H1 (cell line): ENCODE measurements around the gene NTRK1.

Source experiments
- CTBP2 ChIP-seq: IDR thresholded peaks from 2 replicates; pipeline ENCODE4 v1.7.0; 2011; ENCODE audit warnings: borderline replicate concordance, mild to moderate bottlenecking, moderate library complexity, mixed read lengths, low read length; ENCODE audit not compliant: insufficient read depth, insufficient read length
- EP300 ChIP-seq, 2 experiments: IDR thresholded peaks; 1 replicate in 1 of 2; 2 replicates in 1 of 2; pipeline ENCODE4 v1.6.1; 2011 to 2012; ENCODE audit warnings: low read depth in 2 of 2, low read length in 2 of 2, mild to moderate bottlenecking in 2 of 2, borderline replicate concordance in 1 of 2, inconsistent platforms in 1 of 2, moderate library complexity in 1 of 2
- EZH2 ChIP-seq: fragments of 200-600 bp; sonication (generic); IDR thresholded peaks from 2 replicates; pipeline ENCODE4 v1.7.1; 2012; ENCODE audit warnings: low read depth, mild to moderate bottlenecking, moderate library complexity, low read length, inconsistent platforms; ENCODE audit not compliant: severe bottlenecking
- GABPA ChIP-seq: IDR thresholded peaks from 2 replicates; pipeline ENCODE4 v1.6.1; 2011; ENCODE audit warnings: mild to moderate bottlenecking, low read length, moderate library complexity, borderline replicate concordance; ENCODE audit not compliant: insufficient read depth
- NANOG ChIP-seq: IDR thresholded peaks from 2 replicates; pipeline ENCODE4 v1.6.1; 2011; ENCODE audit warnings: low read length, low read depth, mild to moderate bottlenecking, inconsistent platforms; ENCODE audit not compliant: insufficient read depth, poor library complexity, severe bottlenecking
- NRF1 ChIP-seq: IDR thresholded peaks from 2 replicates; pipeline ENCODE4 v1.6.1; 2011; ENCODE audit warnings: mild to moderate bottlenecking, low read depth, low read length, improper control_type of control experiment
- POLR2A ChIP-seq, 2 experiments: IDR thresholded peaks; 1 replicate in 1 of 2; 2 replicates in 1 of 2; pipeline ENCODE4 v1.6.1; 2011; ENCODE audit warnings: low read depth in 2 of 2, low read length in 2 of 2, mild to moderate bottlenecking in 2 of 2; ENCODE audit errors: control extremely low read depth in 1 of 2
- SIN3A ChIP-seq, 2 experiments: IDR thresholded peaks in 1 of 2; conservative IDR thresholded peaks in 1 of 2; 2 replicates each; pipeline ENCODE4 v1.6.1; 2011 to 2012; ENCODE audit warnings: low read length in 2 of 2, improper control_type of control experiment in 1 of 2, low read depth in 1 of 2, mild to moderate bottlenecking in 1 of 2
- TF ChIP-seq, protein P1 (sequence below), 3 experiments: IDR thresholded peaks; 1 replicate in 2 of 3; 2 replicates in 1 of 3; pipeline versions ENCODE4 v1.5.1 to v1.6.1; 2011; ENCODE audit warnings: low read length in 3 of 3, mild to moderate bottlenecking in 3 of 3, inconsistent platforms in 2 of 3, low read depth in 1 of 3, moderate library complexity in 1 of 3; ENCODE audit not compliant: insufficient read depth in 1 of 3; ENCODE audit errors: control extremely low read depth in 1 of 3
- TF ChIP-seq, protein P2 (sequence below): IDR thresholded peaks from 2 replicates; pipeline ENCODE4 v1.6.1; 2011; ENCODE audit warnings: low read depth, mild to moderate bottlenecking, low read length; ENCODE audit not compliant: insufficient read depth

GRCh38 chr1:156859523-156860112 lies 1.0 kb upstream of the NTRK1 start:
- TF ChIP-seq GABPA (no peak), NRF1 (no peak), POLR2A (IDR thresholded peaks at IDR 0.05; ENCODE audit: control extremely low read depth in 1 of 2, low read depth in 2 of 2, low read length in 2 of 2) (no peak), CTBP2 (no peak), EP300 (IDR thresholded peaks at IDR 0.05; ENCODE audit: borderline replicate concordance in 1 of 2, low read depth in 2 of 2, low read length in 2 of 2) (no peak), NANOG (no peak), EZH2 (peak; percentile 68), SIN3A (conservative IDR thresholded peaks at IDR 0.05 in 1 of 2, IDR thresholded peaks at IDR 0.05 in 1 of 2; ENCODE audit: low read depth in 1 of 2, low read length in 2 of 2) (no peak)
- TF ChIP-seq, protein P1, sequence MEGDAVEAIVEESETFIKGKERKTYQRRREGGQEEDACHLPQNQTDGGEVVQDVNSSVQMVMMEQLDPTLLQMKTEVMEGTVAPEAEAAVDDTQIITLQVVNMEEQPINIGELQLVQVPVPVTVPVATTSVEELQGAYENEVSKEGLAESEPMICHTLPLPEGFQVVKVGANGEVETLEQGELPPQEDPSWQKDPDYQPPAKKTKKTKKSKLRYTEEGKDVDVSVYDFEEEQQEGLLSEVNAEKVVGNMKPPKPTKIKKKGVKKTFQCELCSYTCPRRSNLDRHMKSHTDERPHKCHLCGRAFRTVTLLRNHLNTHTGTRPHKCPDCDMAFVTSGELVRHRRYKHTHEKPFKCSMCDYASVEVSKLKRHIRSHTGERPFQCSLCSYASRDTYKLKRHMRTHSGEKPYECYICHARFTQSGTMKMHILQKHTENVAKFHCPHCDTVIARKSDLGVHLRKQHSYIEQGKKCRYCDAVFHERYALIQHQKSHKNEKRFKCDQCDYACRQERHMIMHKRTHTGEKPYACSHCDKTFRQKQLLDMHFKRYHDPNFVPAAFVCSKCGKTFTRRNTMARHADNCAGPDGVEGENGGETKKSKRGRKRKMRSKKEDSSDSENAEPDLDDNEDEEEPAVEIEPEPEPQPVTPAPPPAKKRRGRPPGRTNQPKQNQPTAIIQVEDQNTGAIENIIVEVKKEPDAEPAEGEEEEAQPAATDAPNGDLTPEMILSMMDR (IDR thresholded peaks at IDR 0.05; ENCODE audit: control extremely low read depth in 1 of 3, insufficient read depth in 1 of 3, low read depth in 1 of 3, low read length in 3 of 3), result no peak
- TF ChIP-seq, protein P2, sequence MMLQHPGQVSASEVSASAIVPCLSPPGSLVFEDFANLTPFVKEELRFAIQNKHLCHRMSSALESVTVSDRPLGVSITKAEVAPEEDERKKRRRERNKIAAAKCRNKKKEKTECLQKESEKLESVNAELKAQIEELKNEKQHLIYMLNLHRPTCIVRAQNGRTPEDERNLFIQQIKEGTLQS, result no peak
